IPS-18a (cell line): ENCODE data around the gene TMEM128.
A peak's percentile ranks its signal among the peaks of the same experiment; 100 is the strongest.

Experiments used
- H3K27ac ChIP-seq: one replicate; pipeline ENCODE4 v1.5.1; 2013; ENCODE audit warnings: low read length
- H3K27me3 ChIP-seq: one replicate; pipeline ENCODE4 v1.6.1; 2013; ENCODE audit warnings: mild to moderate bottlenecking, low read length; ENCODE audit not compliant: control insufficient read depth, insufficient read depth
- H3K36me3 ChIP-seq: one replicate; pipeline ENCODE4 v1.6.1; 2013; ENCODE audit warnings: low read depth, low read length; ENCODE audit not compliant: control insufficient read depth
- H3K4me1 ChIP-seq: one replicate; pipeline ENCODE4 v1.6.1; 2013; ENCODE audit warnings: low read depth, low read length; ENCODE audit not compliant: control insufficient read depth
- H3K4me3 ChIP-seq: one replicate; pipeline ENCODE4 v1.5.1; 2013; ENCODE audit warnings: low read length
- H3K9ac ChIP-seq: one replicate; pipeline ENCODE4 v1.6.1; 2013; ENCODE audit warnings: mild to moderate bottlenecking, low read length, moderate library complexity
- H3K9me3 ChIP-seq: one replicate; pipeline ENCODE4 v1.6.1; 2013; ENCODE audit warnings: low read depth, low read length; ENCODE audit not compliant: control insufficient read depth

Gene TMEM128, protein sequence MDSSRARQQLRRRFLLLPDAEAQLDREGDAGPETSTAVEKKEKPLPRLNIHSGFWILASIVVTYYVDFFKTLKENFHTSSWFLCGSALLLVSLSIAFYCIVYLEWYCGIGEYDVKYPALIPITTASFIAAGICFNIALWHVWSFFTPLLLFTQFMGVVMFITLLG

DNA sequence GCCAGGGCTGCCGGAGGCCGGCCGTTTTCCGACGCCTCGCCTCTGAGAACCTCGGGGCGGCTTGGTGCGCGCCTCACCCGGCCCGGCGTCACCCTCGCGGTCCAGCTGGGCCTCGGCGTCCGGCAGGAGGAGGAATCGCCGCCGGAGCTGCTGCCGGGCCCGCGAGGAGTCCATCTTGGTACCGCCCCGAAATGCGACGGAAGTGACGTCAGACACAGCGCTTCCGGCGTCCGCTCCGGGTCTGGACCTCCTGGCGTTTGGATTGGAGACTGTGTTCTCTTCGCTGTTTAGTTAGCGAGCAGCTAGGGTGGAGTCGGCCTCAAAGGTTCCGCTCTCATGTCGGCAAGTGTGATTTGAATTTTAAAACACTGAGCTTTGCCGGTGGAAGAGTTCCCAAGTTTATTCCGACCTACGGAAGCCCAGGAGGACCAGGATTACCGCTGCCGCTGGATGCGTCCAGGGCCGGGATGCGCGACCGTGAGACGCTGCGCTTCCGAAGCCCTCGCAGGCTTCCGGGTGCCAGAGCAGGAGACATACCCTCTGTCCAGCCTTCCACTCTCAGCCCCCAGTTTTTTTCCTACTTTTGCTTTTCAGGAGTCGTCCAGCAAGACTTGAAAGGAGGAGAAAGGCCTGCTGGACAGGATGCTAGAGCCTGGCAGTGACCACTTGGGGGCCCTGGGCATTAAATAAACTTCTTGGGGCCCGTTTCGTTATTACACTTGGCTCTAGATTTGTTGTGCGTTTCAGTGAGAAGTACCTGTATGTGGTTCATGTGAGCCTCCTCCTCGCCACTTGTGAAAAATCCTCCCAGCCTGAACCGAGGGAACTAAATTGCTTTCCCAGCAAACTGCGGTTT is at the start of gene TMEM128:
TMEM128 (minus strand) TSS at position 195 of the 856 bp plus-strand sequence; CDS start at position 174, 21 bp downstream.
- Histone ChIP-seq H3K36me3 (peaks cover 21% of the 10 kb centered on the region), H3K27ac (peak within 1 kb of the TSS; percentile 79), H3K4me1 (peaks cover 4% of the 10 kb centered on the region), H3K9me3 (no peaks in the 10 kb centered on the region), H3K27me3 (no peaks in the 10 kb centered on the region), H3K9ac (peak within 1 kb of the TSS; percentile 88), H3K4me3 (peak within 1 kb of the TSS; percentile 94)

DNA sequence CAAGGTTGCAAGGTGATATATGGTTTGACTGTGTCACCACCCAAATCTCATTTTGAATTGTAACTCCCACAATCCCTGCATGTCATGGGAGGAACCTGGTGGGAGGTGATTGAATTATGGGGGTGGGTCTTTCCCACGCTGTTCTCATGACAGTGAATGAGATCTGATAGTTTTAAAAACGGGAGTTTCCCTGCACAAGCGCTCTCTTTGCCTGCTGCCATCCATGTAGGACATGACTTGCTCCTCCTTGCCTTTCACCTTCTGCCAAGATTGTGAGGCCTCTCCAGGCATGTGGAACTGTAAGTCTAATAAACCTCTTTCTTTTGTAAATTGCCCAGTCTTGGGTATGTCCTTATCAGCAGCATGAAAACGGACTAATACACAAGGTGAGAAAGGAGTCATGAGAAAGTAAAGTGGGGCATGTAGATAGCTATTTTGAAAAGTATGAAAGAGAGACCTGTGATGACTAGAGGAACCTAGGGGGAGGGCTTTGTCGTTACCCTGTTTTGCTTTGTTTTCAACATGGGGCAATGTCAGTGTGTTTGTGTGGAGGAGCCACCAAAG is 48.3 kb upstream of the TMEM128 start:
- Histone ChIP-seq H3K9ac (no peak overlapping the region), H3K36me3 (peaks cover 4% of the 10 kb centered on the region), H3K9me3 (no peaks in the 10 kb centered on the region)

DNA sequence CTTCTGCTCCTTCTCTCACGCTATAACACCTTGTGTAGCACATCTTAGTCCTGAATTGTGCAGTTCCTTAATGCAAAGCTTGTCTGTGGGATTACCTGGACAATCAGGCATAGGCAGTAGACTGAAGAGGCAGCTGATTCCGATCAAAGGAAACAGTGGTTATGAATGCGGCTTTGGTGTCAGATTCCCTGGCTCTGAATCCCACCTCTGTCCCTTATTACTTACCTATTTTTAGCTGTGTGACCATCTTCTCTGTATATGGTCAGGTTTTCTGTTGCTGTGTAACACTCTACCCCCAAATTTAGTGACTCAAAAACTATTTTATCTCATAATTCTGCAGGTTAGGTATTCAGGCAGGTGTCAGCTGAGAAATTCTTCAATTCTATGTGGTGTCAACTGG is 45.3 kb upstream of the TMEM128 start:
- H3K27ac ChIP-seq = no peak overlapping the region
- peaks cover 4% of the 10 kb centered on the region for H3K36me3 ChIP-seq
- H3K9ac ChIP-seq = no peak overlapping the region
- H3K27me3 ChIP-seq = no peaks in the 10 kb centered on the region
- H3K4me3 ChIP-seq = no peak overlapping the region
- H3K9me3 ChIP-seq = no peaks in the 10 kb centered on the region
- H3K4me1 ChIP-seq = peaks cover 10% of the 10 kb centered on the region

More for the DNA sequence above, 48.3 kb upstream of the TMEM128 start:
- H3K4me3 ChIP-seq = no peak overlapping the region
- H3K27ac ChIP-seq = no peak overlapping the region
- H3K27me3 ChIP-seq = no peaks in the 10 kb centered on the region
- H3K4me1 ChIP-seq = peaks cover under 1% of the 10 kb centered on the region

DNA sequence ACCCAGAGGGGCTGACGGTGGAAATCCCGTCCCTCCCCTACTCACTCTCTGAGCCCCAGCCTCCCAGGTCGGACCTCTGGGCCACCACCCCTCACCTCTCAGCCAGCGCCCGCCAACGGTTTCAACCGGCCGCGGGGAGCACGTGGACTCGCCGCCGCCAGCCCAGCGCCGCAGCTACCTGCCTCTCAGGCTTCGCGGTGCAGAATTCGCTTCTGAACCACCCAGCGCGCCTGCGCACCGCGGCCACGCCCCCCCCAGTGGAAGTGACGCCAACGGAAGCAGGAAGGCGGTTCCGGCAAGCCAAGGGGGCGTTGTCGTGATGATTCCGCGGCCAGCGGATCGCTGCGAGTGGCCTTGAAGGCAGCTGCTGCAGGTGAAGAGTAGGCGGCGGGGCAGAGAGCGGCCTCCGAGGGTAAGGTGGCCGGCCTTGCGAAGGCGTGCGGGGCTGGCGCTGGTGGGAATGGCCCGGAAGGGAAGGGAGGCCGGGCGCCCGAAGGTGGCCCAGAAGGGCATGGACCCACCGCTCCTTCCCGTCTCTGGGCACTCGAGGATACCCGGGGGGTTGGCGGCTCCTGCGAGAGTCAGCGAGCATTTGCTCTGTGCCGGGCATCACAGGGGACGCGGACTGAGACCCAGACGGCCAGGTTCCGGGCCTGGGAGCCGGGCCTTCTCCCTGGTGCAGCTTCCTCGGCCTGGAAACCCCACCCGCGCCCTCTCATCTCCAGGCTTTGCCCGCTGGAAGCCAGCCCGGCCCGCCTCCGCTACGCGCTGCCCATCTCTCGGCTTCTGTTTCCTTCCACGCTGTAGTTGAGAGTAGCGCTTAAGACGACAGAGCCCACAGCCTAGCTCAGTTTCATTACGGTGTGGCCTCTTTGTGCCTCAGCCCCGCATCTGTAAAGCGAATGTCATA is 42.2 kb upstream of the TMEM128 start, which contains the start of the genes LYAR and ZBTB49:
LYAR (minus strand) TSS at position 214 of the 910 bp plus-strand sequence. CDS start 6,412 bp downstream, outside the sequence.
ZBTB49 (plus strand) TSS at position 311 of the 910 bp plus-strand sequence. CDS start 9,695 bp downstream, outside the sequence.
- peak within 1 kb of the TSS; percentile 93 for H3K4me3 ChIP-seq
- no peaks in the 10 kb centered on the region for H3K9me3 ChIP-seq
- H3K36me3 ChIP-seq = peaks cover 16% of the 10 kb centered on the region
- peak within 1 kb of the TSS; percentile 88 for H3K9ac ChIP-seq
- H3K27ac ChIP-seq = peak within 1 kb of the TSS; percentile 33
- no peaks in the 10 kb centered on the region for H3K27me3 ChIP-seq
- peaks cover 10% of the 10 kb centered on the region for H3K4me1 ChIP-seq

DNA sequence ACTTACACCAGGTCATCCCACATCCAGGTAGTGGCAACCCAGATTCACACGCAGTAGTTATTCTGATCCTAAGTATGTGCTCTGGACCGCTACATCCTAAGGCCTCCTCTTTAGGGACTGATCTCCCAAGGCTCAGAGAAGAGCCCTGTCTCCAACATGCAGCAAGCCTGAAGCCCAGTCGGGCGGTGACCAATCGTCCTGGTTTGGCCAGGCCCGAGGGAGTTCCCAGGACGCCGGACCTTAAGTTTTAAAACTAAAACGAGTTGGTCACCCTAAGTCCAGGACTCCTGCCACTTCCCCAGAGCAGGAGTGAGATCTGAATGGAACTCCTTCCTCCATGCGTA is 41.5 kb upstream of the TMEM128 start:
- Histone ChIP-seq H3K4me1 (peaks cover 10% of the 10 kb centered on the region), H3K36me3 (peaks cover 22% of the 10 kb centered on the region), H3K9ac (peak overlapping the region; percentile 88), H3K4me3 (peak overlapping the region; percentile 93), H3K9me3 (no peaks in the 10 kb centered on the region), H3K27ac (peak overlapping the region; percentile 33), H3K27me3 (no peaks in the 10 kb centered on the region)

DNA sequence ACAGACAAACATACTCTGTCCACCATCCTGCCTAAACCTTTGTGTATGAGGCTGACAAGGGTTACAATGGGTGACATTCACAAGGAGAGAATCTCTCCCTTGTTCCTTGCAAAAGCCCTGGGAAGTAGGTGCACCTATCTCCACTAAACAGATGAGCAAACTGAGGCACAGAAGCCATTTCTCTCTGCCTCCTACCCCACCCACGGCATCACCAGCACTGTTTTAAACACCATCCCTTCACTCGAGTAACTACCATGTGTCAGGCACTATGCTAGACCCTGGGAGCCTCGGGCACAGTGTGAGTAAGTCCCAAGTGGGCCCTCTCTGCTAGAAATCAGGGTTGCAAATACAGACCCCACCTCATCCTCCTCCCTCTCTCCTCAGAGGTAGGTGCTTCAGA is 41.0 kb upstream of the TMEM128 start:
- Histone ChIP-seq H3K9me3 (no peaks in the 10 kb centered on the region), H3K9ac (peak overlapping the region; percentile 88), H3K4me3 (peak overlapping the region; percentile 93), H3K27me3 (no peaks in the 10 kb centered on the region), H3K4me1 (peaks cover 10% of the 10 kb centered on the region), H3K36me3 (peaks cover 27% of the 10 kb centered on the region), H3K27ac (no peak overlapping the region)

DNA sequence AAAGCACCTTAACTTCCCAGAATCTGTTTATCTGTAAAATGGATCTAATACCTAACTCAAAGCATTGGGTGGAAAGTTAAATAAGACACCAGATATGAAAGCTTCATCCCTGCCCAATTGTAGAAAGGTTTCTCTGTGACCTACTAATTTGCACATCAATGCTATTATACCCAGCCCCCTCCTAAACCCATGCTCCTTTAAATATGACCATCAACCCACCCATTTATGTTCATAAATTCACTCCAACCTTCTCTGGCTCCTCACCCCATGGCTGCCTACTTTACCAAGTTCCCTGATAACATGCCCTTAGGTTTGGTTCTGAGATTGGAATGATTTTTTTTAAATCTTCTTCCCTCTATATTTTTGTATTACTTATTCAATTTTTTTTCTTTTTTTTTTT is 40.1 kb upstream of the TMEM128 start:
- peaks cover 35% of the 10 kb centered on the region for H3K36me3 ChIP-seq
- H3K4me1 ChIP-seq = peaks cover 10% of the 10 kb centered on the region
- no peak overlapping the region for H3K9ac ChIP-seq
- H3K4me3 ChIP-seq = no peak overlapping the region
- no peaks in the 10 kb centered on the region for H3K9me3 ChIP-seq
- H3K27me3 ChIP-seq = no peaks in the 10 kb centered on the region
- H3K27ac ChIP-seq = no peak overlapping the region

DNA sequence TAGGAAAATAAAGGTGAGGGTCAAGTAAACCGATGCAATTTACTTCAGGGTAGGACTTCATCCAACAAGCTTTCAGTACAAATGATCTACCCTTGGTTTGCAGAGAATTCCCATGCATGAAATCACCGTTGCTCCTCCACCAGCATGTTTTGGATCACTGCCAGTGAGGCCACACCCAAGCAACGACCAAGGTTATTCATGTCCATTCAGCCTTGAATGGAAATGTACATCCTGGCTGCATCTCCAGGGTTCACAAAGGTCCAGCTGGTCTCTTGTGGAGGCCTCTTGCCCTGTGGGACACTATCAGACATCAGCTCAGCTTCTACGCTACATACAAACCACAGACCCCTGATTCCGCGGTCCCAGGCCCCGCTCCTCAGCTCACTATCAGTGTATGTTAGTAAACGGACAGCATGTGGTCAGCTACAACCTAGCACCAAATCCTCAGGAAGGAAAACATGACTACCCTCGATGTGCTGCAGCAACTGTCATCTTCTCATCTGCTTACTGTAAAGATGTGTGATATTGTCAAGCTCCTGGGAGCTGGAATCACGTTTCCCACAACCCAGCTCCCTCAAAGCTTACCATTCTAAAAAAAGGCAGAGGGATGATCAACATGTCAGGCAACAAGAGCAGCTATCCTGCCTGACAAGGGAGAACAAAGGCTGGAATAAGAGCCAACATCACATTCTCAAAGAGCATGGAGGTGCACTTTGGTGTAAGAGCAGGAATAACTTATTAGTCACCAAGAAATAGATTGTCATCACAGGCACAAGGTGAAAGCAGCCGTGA is 37.0 kb upstream of the TMEM128 start:
- peaks cover 60% of the 10 kb centered on the region for H3K36me3 ChIP-seq

DNA sequence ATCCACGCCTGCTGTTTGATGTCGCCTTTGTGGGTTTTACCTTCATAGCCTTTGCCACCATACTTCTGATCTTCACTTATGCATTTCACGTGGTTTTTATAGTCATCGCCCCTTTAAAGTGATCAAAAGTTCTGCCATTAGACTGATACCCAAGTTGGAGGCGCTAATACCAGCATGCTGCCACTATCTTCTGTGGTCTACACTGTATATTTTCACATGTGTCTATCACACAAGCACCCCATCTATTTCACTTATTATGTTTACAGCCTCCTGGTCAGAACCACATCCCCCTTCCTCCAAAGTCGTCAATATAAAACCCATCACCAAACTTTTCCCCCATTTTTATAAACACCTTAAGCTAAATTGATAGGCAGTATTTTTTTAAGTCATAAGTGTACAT is 33.8 kb upstream of the TMEM128 start:
- H3K9me3 ChIP-seq = no peaks in the 10 kb centered on the region
- H3K4me3 ChIP-seq = no peak overlapping the region
- H3K27me3 ChIP-seq = no peaks in the 10 kb centered on the region
- no peak overlapping the region for H3K9ac ChIP-seq
- H3K27ac ChIP-seq = no peak overlapping the region
- peaks cover 88% of the 10 kb centered on the region for H3K36me3 ChIP-seq
- H3K4me1 ChIP-seq = no peaks in the 10 kb centered on the region

More for the DNA sequence above, 37.0 kb upstream of the TMEM128 start:
- peaks cover 4% of the 10 kb centered on the region for H3K4me1 ChIP-seq
- no peak overlapping the region for H3K4me3 ChIP-seq
- H3K9me3 ChIP-seq = no peaks in the 10 kb centered on the region
- H3K9ac ChIP-seq = no peak overlapping the region
- H3K27me3 ChIP-seq = no peaks in the 10 kb centered on the region
- no peak overlapping the region for H3K27ac ChIP-seq

DNA sequence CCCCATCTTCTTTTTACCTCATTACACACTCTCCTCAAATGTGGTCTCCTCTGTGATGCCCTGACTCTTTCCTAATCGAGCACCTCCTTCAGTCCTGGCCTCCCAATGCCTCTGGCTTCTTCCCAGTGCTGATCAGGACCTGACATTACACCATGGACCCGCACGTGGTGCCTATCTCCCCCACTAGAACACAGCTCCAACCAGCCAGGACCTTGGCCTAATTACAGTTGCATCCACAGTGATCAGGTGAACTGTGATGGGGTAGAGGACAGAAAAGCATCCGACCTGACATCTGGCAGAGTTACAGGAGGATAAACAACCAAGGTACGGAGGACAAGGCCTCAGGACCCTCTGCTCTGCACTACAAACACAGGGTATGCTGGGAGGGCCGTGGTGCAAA is 29.5 kb upstream of the TMEM128 start:
- Histone ChIP-seq H3K4me3 (no peak overlapping the region), H3K9me3 (no peaks in the 10 kb centered on the region), H3K9ac (no peak overlapping the region), H3K27me3 (no peaks in the 10 kb centered on the region), H3K4me1 (no peaks in the 10 kb centered on the region), H3K36me3 (peaks cover 84% of the 10 kb centered on the region), H3K27ac (no peak overlapping the region)
